Nephron progenitor cell (in vitro differentiated cells): ENCODE results near the gene ZNRF3.
A peak's percentile ranks its signal among the peaks of the same experiment; 100 is the strongest.

Experiments used
- DNase-seq: peaks from one replicate; pipeline ENCODE4 v3.0.0; 2021
- H3K27ac Mint-ChIP-seq: 2 replicates; pipeline ENCODE4 v1.8.0; 2021; ENCODE audit warnings: mild to moderate bottlenecking, moderate library complexity, mixed read lengths
- H3K27me3 Mint-ChIP-seq: 2 replicates; pipeline ENCODE4 v1.8.0; 2021; ENCODE audit warnings: mild to moderate bottlenecking, low read depth, mixed read lengths; ENCODE audit not compliant: poor library complexity
- H3K36me3 Mint-ChIP-seq: 2 replicates; pipeline ENCODE4 v1.8.0; 2021; ENCODE audit warnings: low read depth, mixed read lengths
- H3K4me1 Mint-ChIP-seq: 2 replicates; pipeline ENCODE4 v1.8.0; 2021; ENCODE audit warnings: mixed read lengths
- H3K4me3 Mint-ChIP-seq: 2 replicates; pipeline ENCODE4 v1.8.0; 2021; ENCODE audit warnings: mild to moderate bottlenecking, moderate library complexity, mixed read lengths
- H3K9me3 Mint-ChIP-seq: 2 replicates; pipeline ENCODE4 v1.8.0; 2021; ENCODE audit warnings: mild to moderate bottlenecking, moderate library complexity, mixed read lengths
- CTCF ChIP-seq: fragments of 200-600 bp; sonication (generic); IDR thresholded peaks from 2 replicates; pipeline ENCODE4 v1.5.0; 2021; ENCODE audit warnings: antibody characterized with exemption

ZNRF3 gene

DNA sequence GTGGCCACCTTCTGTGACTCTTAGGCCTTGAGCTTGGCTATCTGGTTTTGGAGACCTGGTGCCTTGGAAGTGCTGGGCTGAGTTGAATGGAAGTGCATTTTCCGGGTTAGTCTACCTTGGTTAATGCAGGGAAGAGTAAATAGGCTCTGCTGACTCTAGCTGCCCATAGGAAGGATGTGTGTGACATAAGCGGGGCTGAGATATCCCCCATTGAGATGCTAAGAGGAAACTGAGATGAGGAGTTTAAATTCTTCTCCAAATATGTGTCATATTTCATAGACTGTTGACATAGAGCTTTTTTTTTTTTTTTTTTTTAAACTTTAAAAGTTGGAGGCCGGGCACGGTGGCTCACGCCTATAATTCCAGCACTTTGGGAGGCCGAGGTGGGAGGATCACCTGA, 30.8 kb downstream of the ZNRF3 start:
- no peak for TF ChIP-seq CTCF
- DNase-seq, result no peak
- Mint-ChIP-seq H3K4me3 (no peak overlapping the region), H3K27ac (peak overlapping the region; percentile 88), H3K27me3 (peaks cover 4% of the 10 kb centered on the region), H3K9me3 (no peaks in the 10 kb centered on the region), H3K4me1 (peaks cover 91% of the 10 kb centered on the region), H3K36me3 (peaks cover 8% of the 10 kb centered on the region)

- H3K4me3 Mint-ChIP-seq, result no peak overlapping the region
- DNase-seq, result no peak
- peaks cover 4% of the 10 kb centered on the region for H3K27me3 Mint-ChIP-seq
- H3K4me1 Mint-ChIP-seq, result peaks cover 85% of the 10 kb centered on the region
- H3K36me3 Mint-ChIP-seq, result peaks cover 8% of the 10 kb centered on the region
- no peaks in the 10 kb centered on the region for H3K9me3 Mint-ChIP-seq
- no peak for TF ChIP-seq CTCF
- peak overlapping the region; percentile 96 for H3K27ac Mint-ChIP-seq
These were observed 32.6 kb downstream of the ZNRF3 start for GRCh38 chr22:28915969-28916368.

DNA sequence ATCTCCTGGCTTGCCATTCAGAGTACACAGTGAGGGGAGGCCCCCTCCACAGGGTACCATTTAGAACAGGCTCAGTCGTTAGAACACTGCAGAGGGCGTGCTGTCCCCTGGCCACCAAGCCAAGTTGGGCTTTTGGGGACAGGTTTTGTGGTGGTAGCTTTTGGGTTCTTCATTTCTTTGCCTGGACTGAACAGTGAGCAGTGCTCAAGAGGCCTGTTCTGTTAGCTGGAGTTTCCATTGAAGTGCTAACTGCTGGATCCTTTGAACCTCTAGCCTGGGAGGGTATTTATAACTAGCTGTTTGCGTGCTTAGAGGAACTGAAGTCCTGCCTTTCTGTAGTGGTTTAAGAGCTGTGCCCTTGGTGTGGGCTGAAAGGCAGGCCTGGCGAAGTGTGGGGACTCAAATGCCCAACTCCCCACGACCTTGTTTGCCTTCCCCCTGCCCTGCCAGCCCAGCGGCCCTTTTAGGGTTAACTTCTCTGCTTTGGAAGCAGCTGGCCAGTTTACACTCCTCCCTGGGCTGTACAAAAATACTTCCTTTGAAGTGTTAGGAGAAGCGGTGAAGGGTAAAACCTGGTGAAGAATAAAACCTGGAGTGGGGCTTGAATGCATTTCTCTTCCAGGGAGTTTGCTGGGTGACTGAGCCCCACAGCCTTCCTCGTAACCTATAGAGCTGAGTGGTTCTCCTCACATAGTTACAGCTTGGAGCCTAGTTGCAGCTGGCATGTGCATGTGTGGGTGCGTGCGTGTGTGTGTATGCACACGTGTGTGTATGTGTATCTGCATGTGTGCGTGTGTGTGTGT, 34.6 kb downstream of the ZNRF3 start:
- Mint-ChIP-seq H3K27ac (peak overlapping the region; percentile 99), H3K4me1 (peaks cover 88% of the 10 kb centered on the region), H3K36me3 (peaks cover 7% of the 10 kb centered on the region), H3K9me3 (no peaks in the 10 kb centered on the region), H3K4me3 (peak overlapping the region; percentile 77), H3K27me3 (peaks cover 4% of the 10 kb centered on the region)
- TF ChIP-seq CTCF, result no peak
- peak; percentile 49 for DNase-seq

DNA sequence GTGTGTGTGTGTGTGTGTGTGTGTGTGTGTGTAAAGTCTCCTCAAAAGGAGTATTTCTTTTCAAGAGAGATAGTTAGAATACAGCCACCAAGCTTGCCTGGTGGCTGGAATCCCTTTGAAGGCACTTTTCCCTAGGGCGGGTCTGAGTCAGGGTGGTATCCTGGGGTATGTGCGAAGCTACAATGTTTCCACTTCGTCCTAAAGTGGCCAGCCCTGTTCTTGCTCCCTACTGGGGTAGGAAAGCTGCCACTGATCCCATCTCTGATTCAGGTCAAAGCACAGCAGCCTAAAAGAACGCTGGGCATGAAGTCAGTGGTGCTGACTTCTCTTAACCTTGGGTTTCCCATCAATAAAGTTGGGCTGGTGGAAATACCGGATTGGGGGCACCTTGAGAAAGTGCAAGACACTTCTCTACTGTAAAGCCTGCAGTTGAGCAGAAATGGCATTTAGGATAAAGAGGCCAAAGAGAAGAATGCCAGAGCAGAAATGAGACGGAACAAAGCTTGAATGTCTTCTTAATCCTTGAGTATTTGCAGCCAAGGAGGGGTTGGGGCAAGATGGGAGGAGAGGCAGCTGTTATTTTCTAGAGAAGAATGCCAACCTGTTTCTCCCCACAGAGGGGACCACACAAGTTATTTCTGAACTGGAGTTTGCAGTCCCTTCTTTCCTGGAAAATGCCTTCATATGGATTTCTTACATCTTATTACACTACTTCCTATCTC, 35.3 kb downstream of the ZNRF3 start:
- no peak for DNase-seq
- Mint-ChIP-seq H3K4me3 (peak overlapping the region; percentile 77), H3K27ac (peak overlapping the region; percentile 99), H3K4me1 (peaks cover 88% of the 10 kb centered on the region), H3K36me3 (no peaks in the 10 kb centered on the region), H3K27me3 (peaks cover 4% of the 10 kb centered on the region), H3K9me3 (no peaks in the 10 kb centered on the region)
- no peak for TF ChIP-seq CTCF

GRCh38 chr22:28920757-28921584, 37.6 kb downstream of the ZNRF3 start:
- TF ChIP-seq CTCF, result no peak
- Mint-ChIP-seq H3K9me3 (no peaks in the 10 kb centered on the region), H3K4me3 (no peak overlapping the region), H3K27ac (peak overlapping the region; percentile 60), H3K36me3 (no peaks in the 10 kb centered on the region), H3K4me1 (peaks cover 90% of the 10 kb centered on the region), H3K27me3 (peaks cover 4% of the 10 kb centered on the region)
- no peak for DNase-seq
